ENCODE data around the gene MAPKAPK2.
A peak's percentile ranks its signal among the peaks of the same experiment; 100 is the strongest.

MAPKAPK2 gene

DNA sequence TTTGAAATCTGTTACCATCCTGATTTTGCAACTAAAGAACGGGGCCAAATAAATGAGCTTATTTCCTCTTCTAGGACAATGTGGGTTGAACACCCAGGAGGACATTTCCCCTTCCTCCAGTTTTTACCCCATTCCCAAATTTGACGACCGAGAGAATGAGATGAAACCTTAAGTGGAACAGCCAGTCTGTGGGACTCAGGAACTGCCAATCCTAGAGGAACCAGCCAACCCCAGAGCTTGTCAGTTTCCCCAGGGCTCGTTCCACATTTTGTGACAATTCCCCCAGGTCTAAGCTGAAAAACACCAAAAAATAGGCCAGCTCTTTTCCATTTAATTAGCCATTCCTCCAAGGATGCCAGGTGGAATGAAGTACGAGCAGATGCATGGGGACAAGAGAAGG lies 21.3 kb upstream of the MAPKAPK2 start:
- H3F3A ChIP-seq (ENCODE audit: insufficient read depth, low read length), result no peaks in the 10 kb centered on the region
- H3K36me3 ChIP-seq (ENCODE audit: insufficient read depth, low read length), result no peaks in the 10 kb centered on the region
- H2AFZ ChIP-seq (ENCODE audit: low read length), result no peak overlapping the region
- H3K4me1 ChIP-seq (ENCODE audit: insufficient read depth, low read length, severe bottlenecking), result peaks cover 3% of the 10 kb centered on the region
- H3K79me2 ChIP-seq (ENCODE audit: insufficient read depth, low read length), result no peaks in the 10 kb centered on the region
- H3K4me2 ChIP-seq (ENCODE audit: low read length), result no peak overlapping the region
- H3K9me3 ChIP-seq (ENCODE audit: low read length), result no peaks in the 10 kb centered on the region
- H3K9me2 ChIP-seq (ENCODE audit: low read depth, low read length), result no peaks in the 10 kb centered on the region
- H3K4me3 ChIP-seq (ENCODE audit: low read depth, low read length, poor library complexity, severe bottlenecking), result no peak overlapping the region
- H3K9ac ChIP-seq (ENCODE audit: low read length), result no peak overlapping the region
- TF ChIP-seq, protein P1, sequence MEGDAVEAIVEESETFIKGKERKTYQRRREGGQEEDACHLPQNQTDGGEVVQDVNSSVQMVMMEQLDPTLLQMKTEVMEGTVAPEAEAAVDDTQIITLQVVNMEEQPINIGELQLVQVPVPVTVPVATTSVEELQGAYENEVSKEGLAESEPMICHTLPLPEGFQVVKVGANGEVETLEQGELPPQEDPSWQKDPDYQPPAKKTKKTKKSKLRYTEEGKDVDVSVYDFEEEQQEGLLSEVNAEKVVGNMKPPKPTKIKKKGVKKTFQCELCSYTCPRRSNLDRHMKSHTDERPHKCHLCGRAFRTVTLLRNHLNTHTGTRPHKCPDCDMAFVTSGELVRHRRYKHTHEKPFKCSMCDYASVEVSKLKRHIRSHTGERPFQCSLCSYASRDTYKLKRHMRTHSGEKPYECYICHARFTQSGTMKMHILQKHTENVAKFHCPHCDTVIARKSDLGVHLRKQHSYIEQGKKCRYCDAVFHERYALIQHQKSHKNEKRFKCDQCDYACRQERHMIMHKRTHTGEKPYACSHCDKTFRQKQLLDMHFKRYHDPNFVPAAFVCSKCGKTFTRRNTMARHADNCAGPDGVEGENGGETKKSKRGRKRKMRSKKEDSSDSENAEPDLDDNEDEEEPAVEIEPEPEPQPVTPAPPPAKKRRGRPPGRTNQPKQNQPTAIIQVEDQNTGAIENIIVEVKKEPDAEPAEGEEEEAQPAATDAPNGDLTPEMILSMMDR (IDR thresholded peaks at IDR 0.05; ENCODE audit: low read length), result no peak
- TF ChIP-seq EZH2 (IDR thresholded peaks at IDR 0.05; ENCODE audit: borderline replicate concordance, low read length), result no peak
- no peak overlapping the region for H3K27ac ChIP-seq (ENCODE audit: low read depth, low read length, poor library complexity, severe bottlenecking)
- no peaks in the 10 kb centered on the region for H3K27me3 ChIP-seq (ENCODE audit: insufficient read depth, low read length)
- no peaks in the 10 kb centered on the region for H4K20me1 ChIP-seq (ENCODE audit: insufficient read depth, low read length)

DNA sequence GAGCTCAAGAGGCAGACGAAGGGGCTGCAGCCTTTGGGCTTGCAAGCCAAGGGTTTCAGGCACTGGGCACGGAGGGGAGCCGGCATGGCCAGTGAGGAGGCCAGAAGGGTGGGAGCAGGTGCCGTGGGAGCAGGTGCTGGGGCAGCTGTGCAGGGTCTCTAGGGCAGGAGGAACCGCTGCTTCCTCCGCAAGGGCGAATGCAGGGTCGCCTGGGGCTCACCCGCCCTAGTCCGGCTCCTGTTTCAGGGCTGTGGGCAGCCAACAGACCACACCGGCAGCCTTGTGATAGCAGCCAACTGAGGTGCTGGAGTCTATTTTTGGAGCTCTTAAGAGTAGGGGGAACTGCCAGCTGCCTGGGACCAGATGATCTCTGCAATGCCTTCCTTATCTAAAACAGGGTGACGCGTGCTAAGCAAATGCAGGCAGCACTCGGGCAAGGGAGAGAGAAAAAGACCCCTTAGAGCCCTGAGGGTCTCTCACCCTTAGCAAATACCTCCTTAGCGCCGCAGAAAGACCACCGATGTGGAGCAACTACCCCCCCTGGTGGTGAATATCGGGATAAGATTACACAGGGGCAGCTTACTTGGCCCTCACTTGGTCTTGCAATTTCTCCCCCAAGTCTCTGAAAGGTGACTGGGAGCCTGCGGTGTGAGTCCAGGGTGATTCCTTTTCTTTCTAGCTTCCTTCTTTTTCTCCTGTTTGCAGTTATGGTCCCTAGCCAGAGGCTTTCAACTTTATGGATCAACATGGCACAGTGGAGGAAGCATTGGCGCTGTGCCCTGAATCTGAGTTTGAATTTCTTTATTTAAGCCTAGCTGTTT lies 20.7 kb upstream of the MAPKAPK2 start:
- TF ChIP-seq, protein P1 (IDR thresholded peaks at IDR 0.05; ENCODE audit: low read length), result peak; percentile 95
- no peak for TF ChIP-seq EZH2 (IDR thresholded peaks at IDR 0.05; ENCODE audit: borderline replicate concordance, low read length)
- H3K9me2 ChIP-seq (ENCODE audit: low read depth, low read length), result no peaks in the 10 kb centered on the region
- no peaks in the 10 kb centered on the region for H3K79me2 ChIP-seq (ENCODE audit: insufficient read depth, low read length)
- H3K9ac ChIP-seq (ENCODE audit: low read length), result no peak overlapping the region
- peaks cover 3% of the 10 kb centered on the region for H3K4me1 ChIP-seq (ENCODE audit: insufficient read depth, low read length, severe bottlenecking)
- H3K4me2 ChIP-seq (ENCODE audit: low read length), result peak overlapping the region; percentile 29
- no peaks in the 10 kb centered on the region for H3K27me3 ChIP-seq (ENCODE audit: insufficient read depth, low read length)
- no peaks in the 10 kb centered on the region for H3K9me3 ChIP-seq (ENCODE audit: low read length)
- no peaks in the 10 kb centered on the region for H3F3A ChIP-seq (ENCODE audit: insufficient read depth, low read length)
- H3K4me3 ChIP-seq (ENCODE audit: low read depth, low read length, poor library complexity, severe bottlenecking), result no peak overlapping the region
- no peaks in the 10 kb centered on the region for H4K20me1 ChIP-seq (ENCODE audit: insufficient read depth, low read length)
- H3K36me3 ChIP-seq (ENCODE audit: insufficient read depth, low read length), result no peaks in the 10 kb centered on the region
- H3K27ac ChIP-seq (ENCODE audit: low read depth, low read length, poor library complexity, severe bottlenecking), result no peak overlapping the region
- H2AFZ ChIP-seq (ENCODE audit: low read length), result no peak overlapping the region

DNA sequence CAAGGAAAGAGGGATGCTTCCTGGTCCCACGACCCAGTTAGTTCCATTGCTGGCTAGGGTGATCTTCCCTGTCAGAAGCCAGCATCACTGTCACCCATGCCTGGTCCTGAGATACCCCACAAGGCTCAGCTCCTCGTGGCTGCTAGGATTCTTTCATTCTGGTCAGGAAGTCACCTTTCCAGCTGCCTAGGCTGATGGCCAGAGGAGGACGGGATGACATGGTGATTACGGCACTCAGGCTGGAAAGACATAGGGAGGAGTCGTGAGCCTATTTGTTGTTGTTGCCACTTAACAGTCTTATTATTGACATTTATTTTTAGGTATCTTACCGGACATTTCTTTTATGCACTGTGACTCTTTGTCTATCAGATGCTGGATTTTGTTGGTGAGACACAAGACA lies 20.0 kb upstream of the MAPKAPK2 start:
- Histone ChIP-seq H3K9me3 (ENCODE audit: low read length) (no peaks in the 10 kb centered on the region), H3K4me3 (ENCODE audit: low read depth, low read length, poor library complexity, severe bottlenecking) (no peak overlapping the region), H3F3A (ENCODE audit: insufficient read depth, low read length) (no peaks in the 10 kb centered on the region), H3K4me1 (ENCODE audit: insufficient read depth, low read length, severe bottlenecking) (peaks cover 3% of the 10 kb centered on the region), H3K4me2 (ENCODE audit: low read length) (no peak overlapping the region), H3K27ac (ENCODE audit: low read depth, low read length, poor library complexity, severe bottlenecking) (no peak overlapping the region), H3K9ac (ENCODE audit: low read length) (no peak overlapping the region), H4K20me1 (ENCODE audit: insufficient read depth, low read length) (no peaks in the 10 kb centered on the region), H3K36me3 (ENCODE audit: insufficient read depth, low read length) (no peaks in the 10 kb centered on the region), H3K9me2 (ENCODE audit: low read depth, low read length) (no peaks in the 10 kb centered on the region), H3K79me2 (ENCODE audit: insufficient read depth, low read length) (no peaks in the 10 kb centered on the region), H3K27me3 (ENCODE audit: insufficient read depth, low read length) (no peaks in the 10 kb centered on the region), H2AFZ (ENCODE audit: low read length) (no peak overlapping the region)
- TF ChIP-seq EZH2 (IDR thresholded peaks at IDR 0.05; ENCODE audit: borderline replicate concordance, low read length), result no peak
- TF ChIP-seq, protein P1 (IDR thresholded peaks at IDR 0.05; ENCODE audit: low read length), result no peak

All from OCI-LY1 (cell line).